BE2C (cell line): ENCODE data around the gene TP53I13.

Experiments used
- DNase-seq: peaks from one replicate; pipeline ENCODE4 v3.0.0-alpha.2; 2020
- H3K27me3 ChIP-seq: fragments of 250-450 bp; sonication (Bioruptor Pico); 2 replicates; pipeline ENCODE4 v1.5.1; 2020; ENCODE audit warnings: mild to moderate bottlenecking
- H3K36me3 ChIP-seq: fragments of 250-450 bp; sonication (Bioruptor Pico); 2 replicates; pipeline ENCODE4 v1.5.1; 2020; ENCODE audit warnings: mild to moderate bottlenecking
- H3K4me1 ChIP-seq: fragments of 250-450 bp; sonication (Bioruptor Pico); 2 replicates; pipeline ENCODE4 v1.5.1; 2020
- H3K4me3 ChIP-seq: 2 replicates; pipeline ENCODE4 v1.5.1; 2011; ENCODE audit warnings: low read depth, low read length
- H3K9me3 ChIP-seq: fragments of 250-450 bp; sonication (Bioruptor Pico); 2 replicates; pipeline ENCODE4 v1.5.1; 2020
- TF ChIP-seq, protein P1 (sequence below): IDR thresholded peaks from 2 replicates; pipeline ENCODE4 v1.5.1; 2012; ENCODE audit warnings: mild to moderate bottlenecking, low read depth, low read length

The TP53I13 gene

DNA sequence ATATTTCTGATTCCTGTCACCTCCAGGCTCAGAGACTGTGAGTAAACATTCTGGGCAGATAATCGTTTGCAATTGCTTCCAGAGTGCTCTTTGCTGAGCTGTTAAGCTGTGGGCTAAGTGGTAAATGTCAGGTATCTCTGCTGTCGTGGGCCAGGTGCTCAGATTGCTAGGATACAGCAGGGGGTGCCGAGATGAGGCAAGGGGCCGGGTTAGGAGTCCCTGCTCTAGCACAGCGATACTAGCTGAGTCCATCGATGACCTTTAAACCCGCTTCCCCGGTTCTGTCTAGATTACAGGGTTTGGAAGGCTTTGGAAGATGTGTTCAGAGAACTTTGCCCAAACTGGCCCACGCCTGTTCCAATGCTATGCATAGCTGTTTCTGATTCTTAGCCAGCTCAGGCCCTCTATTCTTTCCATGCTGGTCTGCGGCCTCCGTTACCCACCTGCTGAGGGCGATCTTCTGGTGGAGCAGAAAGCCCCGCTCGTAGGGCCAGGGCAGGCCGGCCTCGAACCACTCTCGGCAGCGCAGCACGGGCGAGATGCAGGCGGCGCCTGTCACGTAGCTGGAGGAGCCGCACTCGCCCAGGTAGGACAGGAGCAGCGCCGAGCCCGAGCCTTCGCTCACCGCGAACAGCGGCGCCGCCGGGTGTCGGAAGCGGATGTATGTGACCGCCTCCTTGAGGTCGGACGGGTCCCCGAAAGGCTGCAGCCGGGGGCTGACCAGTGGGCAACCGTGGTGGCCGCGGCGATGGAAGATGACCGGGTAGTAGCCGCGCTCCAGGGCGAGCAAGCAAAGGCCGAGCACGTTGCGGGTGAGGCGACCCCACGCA lies 2.6 kb upstream of the TP53I13 start:
- peaks cover 20% of the 10 kb centered on the region for H3K27me3 ChIP-seq
- H3K36me3 ChIP-seq, result no peaks in the 10 kb centered on the region
- H3K4me1 ChIP-seq, result no peaks in the 10 kb centered on the region
- H3K9me3 ChIP-seq, result no peaks in the 10 kb centered on the region
- H3K4me3 ChIP-seq, result peak overlapping the region; percentile 34
- TF ChIP-seq, protein P1, sequence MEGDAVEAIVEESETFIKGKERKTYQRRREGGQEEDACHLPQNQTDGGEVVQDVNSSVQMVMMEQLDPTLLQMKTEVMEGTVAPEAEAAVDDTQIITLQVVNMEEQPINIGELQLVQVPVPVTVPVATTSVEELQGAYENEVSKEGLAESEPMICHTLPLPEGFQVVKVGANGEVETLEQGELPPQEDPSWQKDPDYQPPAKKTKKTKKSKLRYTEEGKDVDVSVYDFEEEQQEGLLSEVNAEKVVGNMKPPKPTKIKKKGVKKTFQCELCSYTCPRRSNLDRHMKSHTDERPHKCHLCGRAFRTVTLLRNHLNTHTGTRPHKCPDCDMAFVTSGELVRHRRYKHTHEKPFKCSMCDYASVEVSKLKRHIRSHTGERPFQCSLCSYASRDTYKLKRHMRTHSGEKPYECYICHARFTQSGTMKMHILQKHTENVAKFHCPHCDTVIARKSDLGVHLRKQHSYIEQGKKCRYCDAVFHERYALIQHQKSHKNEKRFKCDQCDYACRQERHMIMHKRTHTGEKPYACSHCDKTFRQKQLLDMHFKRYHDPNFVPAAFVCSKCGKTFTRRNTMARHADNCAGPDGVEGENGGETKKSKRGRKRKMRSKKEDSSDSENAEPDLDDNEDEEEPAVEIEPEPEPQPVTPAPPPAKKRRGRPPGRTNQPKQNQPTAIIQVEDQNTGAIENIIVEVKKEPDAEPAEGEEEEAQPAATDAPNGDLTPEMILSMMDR, result peak; percentile 13; the same call in 1 of the 2 replicates
- no peak for DNase-seq

DNA sequence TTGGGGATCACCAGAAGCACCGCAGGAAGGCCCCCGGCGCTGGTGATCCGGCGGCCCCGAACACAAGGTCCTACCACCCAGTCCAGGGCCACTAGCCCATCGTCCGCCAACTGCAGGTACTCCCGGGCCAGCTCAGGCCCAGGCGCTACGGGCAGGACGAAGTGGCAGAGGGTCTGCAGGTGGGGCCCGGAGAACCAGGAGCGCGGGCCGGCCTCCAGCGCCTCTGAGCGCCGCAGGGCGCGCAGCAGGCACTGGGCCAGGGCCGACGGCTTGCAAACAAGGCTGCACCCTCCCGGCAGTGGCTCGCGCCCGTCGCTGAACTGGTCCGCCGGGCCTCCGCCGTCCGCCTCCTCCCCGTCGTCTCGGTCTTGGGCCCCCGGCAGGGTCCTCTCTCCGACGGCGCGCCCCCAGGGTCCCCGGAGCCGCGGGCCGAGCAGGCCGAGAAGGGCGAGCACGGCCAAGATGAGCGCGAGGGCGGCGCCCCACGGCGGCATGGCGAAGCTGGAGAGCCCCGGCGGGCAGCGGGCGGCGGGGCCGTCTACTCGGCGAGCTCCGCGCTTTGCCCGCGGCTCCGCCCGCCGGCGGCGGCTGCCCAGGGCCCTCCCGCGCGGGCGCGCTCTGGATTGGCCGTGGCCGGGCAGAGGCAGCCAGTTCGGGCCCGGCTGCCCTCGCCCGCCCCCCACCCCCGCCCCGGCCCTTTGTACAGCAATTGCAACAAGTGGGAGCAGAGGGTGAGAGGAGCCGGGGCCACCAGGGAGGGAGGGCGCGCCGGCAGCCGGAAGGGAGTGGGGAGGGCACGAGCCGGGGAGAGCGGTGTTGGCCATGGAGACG lies 1.8 kb upstream of the TP53I13 start, which contains the start of gene ABHD15:
TSS of gene ABHD15 (minus strand) at position 565 of the 831 bp plus-strand sequence. CDS start at position 494, 71 bp downstream.
- H3K36me3 ChIP-seq, result no peaks in the 10 kb centered on the region
- no peaks in the 10 kb centered on the region for H3K9me3 ChIP-seq
- peak within 1 kb of the TSS; percentile 64 for H3K4me3 ChIP-seq
- peak; percentile 52 for DNase-seq
- H3K4me1 ChIP-seq, result no peaks in the 10 kb centered on the region
- TF ChIP-seq, protein P1, result no peak
- H3K27me3 ChIP-seq, result peaks cover 20% of the 10 kb centered on the region

DNA sequence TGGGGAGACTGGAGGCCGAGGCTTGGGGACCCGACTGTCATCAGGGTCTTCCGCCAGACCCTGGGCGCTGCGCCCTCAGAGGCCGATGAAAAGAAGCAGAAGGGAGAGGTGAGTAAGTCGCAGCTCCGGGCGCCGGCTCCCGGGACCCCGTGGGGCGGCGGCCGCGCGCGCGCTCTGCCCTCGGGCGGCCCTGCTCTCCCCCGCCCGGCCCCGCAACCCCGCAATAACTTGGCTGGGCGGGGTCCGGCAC lies 1.3 kb upstream of the TP53I13 start:
- Histone ChIP-seq H3K9me3 (no peaks in the 10 kb centered on the region), H3K4me1 (peaks cover 3% of the 10 kb centered on the region), H3K36me3 (no peaks in the 10 kb centered on the region), H3K4me3 (peak overlapping the region; percentile 64), H3K27me3 (peaks cover 20% of the 10 kb centered on the region)
- TF ChIP-seq, protein P1, result no peak
- no peak for DNase-seq

DNA sequence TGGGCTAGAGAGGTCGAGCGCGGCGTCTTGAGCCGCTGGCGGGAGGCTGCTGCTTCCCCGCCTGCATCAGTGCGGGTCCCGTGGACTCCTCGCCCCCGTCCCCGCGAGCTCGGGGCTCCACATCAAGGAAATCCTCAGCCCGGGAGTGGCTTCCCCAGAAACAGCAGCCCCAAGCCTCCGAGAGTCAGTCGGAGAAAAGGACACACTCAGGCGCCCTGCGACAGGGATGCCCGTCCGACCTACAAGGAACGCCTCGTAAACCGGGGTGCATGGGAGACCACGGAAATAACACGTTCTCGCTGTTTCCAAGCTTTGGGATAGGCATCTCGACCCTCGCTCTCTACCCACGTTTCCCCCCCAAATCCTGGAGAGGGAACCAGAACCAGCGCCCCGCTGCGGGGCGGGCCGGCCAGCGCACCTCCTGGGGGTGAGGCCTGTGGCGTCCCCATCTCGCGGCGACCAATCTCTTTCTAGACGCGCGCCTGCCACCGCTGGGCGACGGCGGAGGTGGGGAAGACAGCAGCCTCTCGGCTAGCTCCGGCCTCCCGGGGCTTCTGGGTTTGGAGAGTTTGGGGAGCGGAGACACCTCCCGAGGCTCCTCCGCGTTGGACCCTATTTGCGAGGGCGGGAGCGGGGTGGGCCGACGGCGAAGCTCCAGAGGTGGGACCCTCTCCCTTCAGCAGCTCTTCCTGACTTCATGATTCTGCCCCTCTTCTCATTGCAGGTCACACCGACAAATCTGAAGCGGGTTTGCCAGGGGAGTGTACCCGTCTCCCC lies 759 bp upstream of the TP53I13 start:
- peak; percentile 51 for DNase-seq
- H3K4me1 ChIP-seq, result peaks cover 4% of the 10 kb centered on the region
- H3K4me3 ChIP-seq, result peak overlapping the region; percentile 64
- TF ChIP-seq, protein P1, result no peak
- H3K27me3 ChIP-seq, result peaks cover 20% of the 10 kb centered on the region
- no peaks in the 10 kb centered on the region for H3K36me3 ChIP-seq
- no peaks in the 10 kb centered on the region for H3K9me3 ChIP-seq

DNA sequence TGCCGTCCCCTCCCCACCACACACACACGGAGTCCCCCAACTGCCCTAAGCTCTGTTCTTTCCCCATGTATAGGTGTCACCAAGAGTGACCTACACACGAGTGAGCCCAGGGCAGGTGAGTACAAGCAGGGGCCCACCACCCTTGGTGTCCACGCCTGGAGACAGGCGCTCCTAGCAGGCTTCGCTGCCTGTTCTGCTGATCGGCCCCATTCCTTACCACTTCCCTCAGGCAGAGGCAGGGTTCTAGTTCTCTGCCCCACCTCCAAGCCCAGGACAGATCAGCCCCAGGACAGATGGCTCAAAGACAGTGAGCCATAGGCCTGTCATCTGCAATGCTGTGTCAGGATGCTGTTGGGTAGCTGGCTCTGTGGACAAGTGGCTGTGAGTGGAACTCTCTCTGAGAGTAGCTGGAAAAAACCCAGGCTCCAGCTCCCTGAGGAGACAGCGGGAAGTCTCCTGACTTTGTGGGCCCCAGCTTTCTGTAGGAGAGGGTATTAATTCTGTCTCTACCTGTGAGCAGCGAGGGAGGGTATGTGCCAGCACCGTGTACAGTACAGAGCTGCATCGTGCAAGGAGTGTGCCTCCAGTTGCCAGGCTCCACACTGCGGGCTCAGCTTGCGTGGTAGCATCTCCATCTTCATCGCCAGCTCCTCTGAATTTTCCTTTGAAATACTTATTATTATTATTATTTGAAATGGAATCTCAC lies 897 bp downstream of the TP53I13 start:
- H3K4me3 ChIP-seq, result peak overlapping the region; percentile 62
- H3K36me3 ChIP-seq, result no peaks in the 10 kb centered on the region
- no peaks in the 10 kb centered on the region for H3K9me3 ChIP-seq
- DNase-seq, result no peak
- H3K27me3 ChIP-seq, result peaks cover 20% of the 10 kb centered on the region
- H3K4me1 ChIP-seq, result peaks cover 4% of the 10 kb centered on the region
- TF ChIP-seq, protein P1, result no peak
